Astrocyte of the hippocampus (primary cell): ENCODE measurements around the gene PDPR.
"Not testable (repeated sequence)": the region's sequence is repeated elsewhere in the genome, so short reads cannot be mapped to it uniquely, and the experiment has no call there.

Experiments used
- DNase-seq: peaks from one replicate; pipeline ENCODE4 v3.0.0; 2011; ENCODE audit warnings: low read depth, low spot score

The PDPR gene

GRCh38 chr16:70127706-70128105 lies 13.6 kb downstream of the PDPR start:
- not testable (repeated sequence) for DNase-seq

GRCh38 chr16:70128844-70129243 lies 14.7 kb downstream of the PDPR start:
- DNase-seq: not testable (repeated sequence)

- not testable (repeated sequence) for DNase-seq
Measured at GRCh38 chr16:70135796-70136195, 21.7 kb downstream of the PDPR start.

- DNase-seq: not testable (repeated sequence)
Measured at GRCh38 chr16:70136595-70136994, 22.5 kb downstream of the PDPR start.

GRCh38 chr16:70142739-70143138 lies 28.6 kb downstream of the PDPR start:
- DNase-seq: not testable (repeated sequence)

GRCh38 chr16:70143231-70143895 lies 29.2 kb downstream of the PDPR start:
- not testable (repeated sequence) for DNase-seq

- DNase-seq: not testable (repeated sequence)
Measured at GRCh38 chr16:70147853-70148252, 33.7 kb downstream of the PDPR start.

- not testable (repeated sequence) for DNase-seq
Measured at GRCh38 chr16:70148453-70148852, 34.3 kb downstream of the PDPR start.

GRCh38 chr16:70149296-70149695 lies 35.2 kb downstream of the PDPR start:
- DNase-seq: not testable (repeated sequence)

GRCh38 chr16:70151391-70151790 lies 37.3 kb downstream of the PDPR start:
- no peak for DNase-seq

- no peak for DNase-seq
Measured at GRCh38 chr16:70151941-70152509, 37.9 kb downstream of the PDPR start.

- DNase-seq: no peak
Measured at GRCh38 chr16:70152578-70153302, 38.6 kb downstream of the PDPR start.

GRCh38 chr16:70154736-70155135 lies 40.6 kb downstream of the PDPR start:
- not testable (repeated sequence) for DNase-seq

- DNase-seq: no peak
Measured at GRCh38 chr16:70156207-70156978, 42.3 kb downstream of the PDPR start.

- DNase-seq: no peak
Measured at GRCh38 chr16:70157105-70157476, 43.0 kb downstream of the PDPR start.

- DNase-seq: no peak
Measured at GRCh38 chr16:70157477-70158260, 43.5 kb downstream of the PDPR start.

GRCh38 chr16:70158261-70158939 lies 44.3 kb downstream of the PDPR start:
- DNase-seq: no peak

- peak; percentile 48 for DNase-seq
Measured at GRCh38 chr16:70159355-70160348, 45.5 kb downstream of the PDPR start.

- DNase-seq: no peak
Measured at GRCh38 chr16:70160388-70160787, 46.3 kb downstream of the PDPR start.
